NCI-H460 (cell line): ENCODE results near the gene PPP1CC. TPM values are rescaled to one million over a fixed set of nuclear protein-coding genes. Genes with fewer than 3 reads are reported as not detected.
"Not testable (repeated sequence)": the region's sequence is repeated elsewhere in the genome, so short reads cannot be mapped to it uniquely, and the experiment has no call there.

Experiments
- DNase-seq: peaks from one replicate; pipeline ENCODE4 v3.0.0-alpha.2; 2016; ENCODE audit warnings: low read depth; ENCODE audit errors: extremely low read depth
- total RNA-seq: library from RNA; depleted of rRNA; stranded (reverse); fragments of >200 nt; shearing (Covaris generic); gene quantifications from 2 replicates; pipeline ENCODE4 v1.2.3, GENCODE V29; 2014

Gene PPP1CC
- total RNA-seq, 1 experiment from 2014 or later: 249 TPM

GRCh38 chr12:110726708-110727369 lies 15.9 kb downstream of the PPP1CC start:
- no peak for DNase-seq

GRCh38 chr12:110726028-110726427 lies 16.7 kb downstream of the PPP1CC start:
- no peak for DNase-seq

- no peak for DNase-seq
These were observed 17.4 kb downstream of the PPP1CC start for GRCh38 chr12:110725267-110725666.

- not testable (repeated sequence) for DNase-seq
These were observed 19.8 kb downstream of the PPP1CC start for GRCh38 chr12:110722892-110723291.

GRCh38 chr12:110721570-110721969 lies 21.1 kb downstream of the PPP1CC start:
- no peak for DNase-seq

- no peak for DNase-seq
These were observed 22.2 kb downstream of the PPP1CC start for GRCh38 chr12:110720516-110720915.

- no peak for DNase-seq
These were observed 24.3 kb downstream of the PPP1CC start for GRCh38 chr12:110718222-110718908.

- no peak for DNase-seq
These were observed 25.7 kb downstream of the PPP1CC start for GRCh38 chr12:110717037-110717436.

GRCh38 chr12:110708917-110709316 lies 33.8 kb downstream of the PPP1CC start:
- DNase-seq: no peak

GRCh38 chr12:110705309-110705708 lies 37.4 kb downstream of the PPP1CC start:
- DNase-seq: no peak

- DNase-seq: no peak
These were observed 37.9 kb downstream of the PPP1CC start for GRCh38 chr12:110704750-110705149.

- DNase-seq: no peak
These were observed 38.5 kb downstream of the PPP1CC start for GRCh38 chr12:110704231-110704630.

- DNase-seq: no peak
These were observed 40.6 kb downstream of the PPP1CC start for GRCh38 chr12:110702081-110702480.

- no peak for DNase-seq
These were observed 42.9 kb downstream of the PPP1CC start for GRCh38 chr12:110699591-110700445.

- DNase-seq: peak; percentile 89
These were observed 44.4 kb downstream of the PPP1CC start for GRCh38 chr12:110698171-110698902.

GRCh38 chr12:110697236-110697635 lies 45.5 kb downstream of the PPP1CC start:
- no peak for DNase-seq

- DNase-seq: no peak
These were observed 46.4 kb downstream of the PPP1CC start for GRCh38 chr12:110696283-110696682.

- peak; percentile 59 for DNase-seq
These were observed 48.3 kb downstream of the PPP1CC start for GRCh38 chr12:110694330-110694901.

- peak; percentile 67 for DNase-seq
These were observed 49.0 kb downstream of the PPP1CC start for GRCh38 chr12:110693731-110694130.

GRCh38 chr12:110690127-110690430 lies 52.6 kb downstream of the PPP1CC start:
- DNase-seq: no peak
